ENCODE measurements around the gene ELFN2.

- TF ChIP-seq CTCF (IDR thresholded peaks at IDR 0.05; ENCODE audit: extremely low read depth in 1 of 2, insufficient read depth in 1 of 2, low read depth in 1 of 2, low read length in 2 of 2) (peak; percentile 28 to 29), JUN (IDR thresholded peaks at IDR 0.05; ENCODE audit: borderline replicate concordance, insufficient read depth, insufficient read length, low read depth) (no peak), EZH2 (IDR thresholded peaks at IDR 0.05; ENCODE audit: borderline replicate concordance, low read depth, low read length, severe bottlenecking) (no peak), POLR2A (IDR thresholded peaks at IDR 0.05; ENCODE audit: low read depth, low read length) (no peak), POLR2AphosphoS5 (IDR thresholded peaks at IDR 0.05; ENCODE audit: insufficient read depth, low read depth, low read length) (peak; percentile 37), GATA2 (IDR thresholded peaks at IDR 0.05; ENCODE audit: insufficient read depth, insufficient read length, low read depth, low read length) (no peak), MYC (IDR thresholded peaks at IDR 0.05; ENCODE audit: low read depth, low read length) (no peak), FOS (IDR thresholded peaks at IDR 0.05; ENCODE audit: borderline replicate concordance, insufficient read depth, low read length) (peak; percentile 50)
- TF ChIP-seq, protein P1, sequence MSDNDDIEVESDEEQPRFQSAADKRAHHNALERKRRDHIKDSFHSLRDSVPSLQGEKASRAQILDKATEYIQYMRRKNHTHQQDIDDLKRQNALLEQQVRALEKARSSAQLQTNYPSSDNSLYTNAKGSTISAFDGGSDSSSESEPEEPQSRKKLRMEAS (IDR thresholded peaks at IDR 0.05; ENCODE audit: insufficient read depth, insufficient read length): no peak
Measured at GRCh38 chr22:37331856-37332536, 95.3 kb downstream of the ELFN2 start.

Measured in endothelial cell of umbilical vein (primary cell).